Measurements from ENCODE around the gene WFS1. TPM values are rescaled to one million over a fixed set of nuclear protein-coding genes. Genes with fewer than 3 reads are reported as not detected.

WFS1 gene
- polyA plus RNA-seq, 4 donors: 24.5 to 32.7 (median 27.8) TPM

GRCh38 chr4:6351246-6352000, 81.8 kb downstream of the WFS1 start:
- no peak for DNase-seq (ENCODE audit: low read depth in 4 of 4, low spot score in 2 of 4)

GRCh38 chr4:6352031-6352692, 82.5 kb downstream of the WFS1 start:
- no peak for DNase-seq (ENCODE audit: low read depth in 4 of 4, low spot score in 2 of 4)

Other genes with a start within 250 kb of the WFS1 start
- gene JAKMIP1, start 69.3 kb upstream of the WFS1 start, polyA plus RNA-seq (ENCODE audit: insufficient read length in 4 of 4): under 1 TPM; 0.06 to 0.22 (median 0.17) TPM
- gene PPP2R2C, start 202.8 kb downstream of the WFS1 start, polyA plus RNA-seq (ENCODE audit: insufficient read length in 4 of 4): under 1 TPM; 0.35 to 0.66 (median 0.53) TPM